ENCODE results near the gene CRISPLD2.

CRISPLD2 gene

GRCh38 chr16:84778720-84779119 is 41.1 kb upstream of the CRISPLD2 start:
- no peak for TF ChIP-seq CTCF (IDR thresholded peaks at IDR 0.05)
- H3K4me3 ChIP-seq, result no peak overlapping the region
- H3K27ac ChIP-seq, result no peak overlapping the region
- no peaks in the 10 kb centered on the region for H3K27me3 ChIP-seq
- intact Hi-C loops (cut with DNase I; ENCODE audit: low total_unique reads), result no loop called here
- H3K4me1 ChIP-seq, result no peaks in the 10 kb centered on the region
- no peaks in the 10 kb centered on the region for H3K9me3 ChIP-seq
- peaks cover 19 to 66% (median 62%) of the 10 kb centered on the region in 3 donors for H3K36me3 ChIP-seq
- no peak for DNase-seq

- intact Hi-C loops (cut with DNase I; ENCODE audit: low total_unique reads), result no loop called here
- no peaks in the 10 kb centered on the region for H3K4me1 ChIP-seq
- no peak for TF ChIP-seq CTCF (IDR thresholded peaks at IDR 0.05)
- no peak for DNase-seq
- H3K27ac ChIP-seq, result no peak overlapping the region
- H3K27me3 ChIP-seq, result no peaks in the 10 kb centered on the region
- no peaks in the 10 kb centered on the region for H3K9me3 ChIP-seq
- peaks cover 19 to 53% (median 49%) of the 10 kb centered on the region in 3 donors for H3K36me3 ChIP-seq
- H3K4me3 ChIP-seq, result no peak overlapping the region
Measured at GRCh38 chr16:84780063-84780462, 39.7 kb upstream of the CRISPLD2 start.

DNA sequence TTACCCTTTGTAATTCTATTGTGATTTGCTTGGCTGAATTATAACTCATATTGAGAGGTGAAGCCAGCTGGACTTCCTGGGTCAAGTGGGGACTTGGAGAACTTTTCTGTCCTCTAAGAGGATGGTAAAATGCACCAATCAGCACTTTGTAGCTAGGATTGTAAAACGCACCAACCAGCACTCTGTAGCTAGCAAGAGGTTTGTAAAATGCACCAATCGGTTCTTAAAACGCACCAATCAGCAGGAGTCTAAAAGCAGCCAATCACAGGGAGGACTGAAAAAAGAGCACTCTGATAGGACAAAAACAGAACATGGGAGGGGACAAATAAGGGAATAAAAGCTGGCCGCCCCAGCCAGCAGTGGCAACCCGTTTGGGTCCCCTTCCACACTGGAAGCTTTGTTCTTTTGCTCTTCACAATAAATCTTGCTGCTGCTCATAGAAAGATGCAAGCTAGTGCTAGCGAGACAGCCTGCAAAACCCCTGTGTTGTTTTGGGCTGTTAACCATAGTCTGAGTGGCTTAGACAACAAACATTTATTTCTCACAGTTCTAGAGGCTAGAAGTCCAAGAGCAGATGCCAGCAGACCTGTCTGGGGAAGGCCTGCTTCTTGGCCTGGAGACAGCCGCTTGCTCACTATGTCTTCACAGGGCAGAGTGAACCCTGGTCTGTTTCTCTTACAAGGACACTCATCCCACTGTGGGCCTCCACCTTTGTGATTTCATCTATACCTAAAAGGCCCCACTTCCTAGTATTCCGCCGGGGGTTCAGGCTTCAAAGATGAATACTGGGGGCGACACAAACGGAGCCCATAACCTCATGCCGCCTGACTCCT is 39.0 kb upstream of the CRISPLD2 start:
- Histone ChIP-seq H3K4me1 (peaks cover 0 to 5% (median 2%) of the 10 kb centered on the region in 4 donors), H3K27me3 (no peaks in the 10 kb centered on the region), H3K36me3 (peaks cover 19 to 46% (median 42%) of the 10 kb centered on the region in 3 donors), H3K9me3 (no peaks in the 10 kb centered on the region), H3K27ac (no peak overlapping the region), H3K4me3 (no peak overlapping the region)
- no peak for TF ChIP-seq CTCF (IDR thresholded peaks at IDR 0.05)
- DNase-seq, result no peak
- intact Hi-C loops (cut with DNase I; ENCODE audit: low total_unique reads), result no loop called here

DNA sequence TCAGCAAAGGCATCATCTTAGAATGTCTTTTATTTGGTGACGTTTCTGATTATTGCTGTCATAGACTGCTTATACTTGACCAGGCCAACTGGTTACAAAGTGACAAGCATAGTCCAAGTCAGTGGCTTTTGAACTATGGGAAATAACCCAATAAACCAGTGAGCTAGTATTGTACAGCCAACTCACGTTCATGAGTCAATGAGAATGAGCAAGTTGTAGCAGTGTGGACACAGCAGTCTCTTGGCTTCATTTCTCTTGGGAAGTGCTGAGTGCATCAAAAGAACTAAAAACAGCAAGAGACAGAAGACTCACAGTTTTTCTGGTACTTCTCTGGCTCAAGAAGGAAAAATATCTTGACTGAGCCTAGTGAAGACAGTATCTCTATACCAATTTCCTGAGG is 36.9 kb upstream of the CRISPLD2 start:
- intact Hi-C loops (cut with DNase I; ENCODE audit: low total_unique reads), result no loop called here
- Histone ChIP-seq H3K36me3 (peaks cover 10 to 25% (median 23%) of the 10 kb centered on the region in 3 donors), H3K4me1 (peaks cover 0 to 17% (median 13%) of the 10 kb centered on the region in 4 donors), H3K27me3 (no peaks in the 10 kb centered on the region), H3K9me3 (no peaks in the 10 kb centered on the region), H3K27ac (no peak overlapping the region), H3K4me3 (no peak overlapping the region)
- DNase-seq, result no peak
- TF ChIP-seq CTCF (IDR thresholded peaks at IDR 0.05), result no peak

GRCh38 chr16:84785843-84786581 is 33.8 kb upstream of the CRISPLD2 start:
- no peaks in the 10 kb centered on the region for H3K9me3 ChIP-seq
- no peak for DNase-seq
- no peaks in the 10 kb centered on the region for H3K36me3 ChIP-seq
- peaks cover 0 to 17% (median 13%) of the 10 kb centered on the region in 4 donors for H3K4me1 ChIP-seq
- intact Hi-C loops (cut with DNase I; ENCODE audit: low total_unique reads), result no loop called here
- H3K27me3 ChIP-seq, result no peaks in the 10 kb centered on the region
- H3K27ac ChIP-seq, result no peak overlapping the region
- no peak for TF ChIP-seq CTCF (IDR thresholded peaks at IDR 0.05)
- no peak overlapping the region for H3K4me3 ChIP-seq
